Activated CD4-positive, alpha-beta T cell treated with anti-CD3 and anti-CD28 coated beads, Interleukin-2, amount 10 ng/mL, durations not matched to agents 7 days and 5 days (primary cell): ENCODE measurements around the gene TIGD2. TPM values are rescaled to one million over a fixed set of nuclear protein-coding genes. Genes with fewer than 3 reads are reported as not detected.

Source experiments
- CTCF ChIA-PET: fragments of 350-600 bp; sonication (Branson Sonifier 250); formaldehyde crosslinking; loops from one replicate; lab custom pipeline; 2021; ENCODE audit warnings: antibody characterized with exemption; lab: Charles Lee
- POLR2A ChIA-PET: fragments of 350-600 bp; sonication (Branson Sonifier 250); formaldehyde crosslinking; loops from one replicate; lab custom pipeline; 2021; ENCODE audit warnings: antibody characterized with exemption; lab: Charles Lee
- DNase-seq: peaks from one replicate; pipeline ENCODE4 v3.0.0-alpha.2; 2020
- H3K27ac Mint-ChIP-seq: one replicate; pipeline ENCODE4 v1.8.0; 2021; ENCODE audit warnings: mild to moderate bottlenecking, moderate library complexity, mixed read lengths
- H3K27me3 Mint-ChIP-seq: one replicate; pipeline ENCODE4 v1.8.0; 2021; ENCODE audit warnings: mixed read lengths
- H3K36me3 Mint-ChIP-seq: one replicate; pipeline ENCODE4 v1.8.0; 2021; ENCODE audit warnings: low read depth, mixed read lengths
- H3K4me1 Mint-ChIP-seq: one replicate; pipeline ENCODE4 v1.8.0; 2021; ENCODE audit warnings: mixed read lengths
- H3K4me3 Mint-ChIP-seq: one replicate; pipeline ENCODE4 v1.8.0; 2021; ENCODE audit warnings: mild to moderate bottlenecking, moderate library complexity, mixed read lengths
- H3K9me3 Mint-ChIP-seq: one replicate; pipeline ENCODE4 v1.8.0; 2021; ENCODE audit warnings: mixed read lengths
- total RNA-seq, 2 experiments: library from RNA; stranded (reverse); gene quantifications; one replicate each; pipeline ENCODE4 v1.2.3, GENCODE V29; 2021

Gene TIGD2
- total RNA-seq, 2 experiments from 2014 or later, result 5.9 to 6.4 TPM

GRCh38 chr4:89101256-89102161, 9.8 kb upstream of the TIGD2 start:
- H3K4me1 Mint-ChIP-seq, result peaks cover 9% of the 10 kb centered on the region
- ChIA-PET CTCF (no interaction called here), POLR2A (no interaction called here)
- H3K27ac Mint-ChIP-seq, result no peak overlapping the region
- H3K9me3 Mint-ChIP-seq, result no peaks in the 10 kb centered on the region
- no peaks in the 10 kb centered on the region for H3K27me3 Mint-ChIP-seq
- no peaks in the 10 kb centered on the region for H3K36me3 Mint-ChIP-seq
- no peak for DNase-seq
- no peak overlapping the region for H3K4me3 Mint-ChIP-seq

GRCh38 chr4:89105726-89106125, 5.6 kb upstream of the TIGD2 start:
- Mint-ChIP-seq H3K4me1 (peaks cover 10% of the 10 kb centered on the region), H3K27me3 (peaks cover 20% of the 10 kb centered on the region), H3K9me3 (peaks cover 7% of the 10 kb centered on the region), H3K4me3 (no peak overlapping the region), H3K36me3 (no peaks in the 10 kb centered on the region), H3K27ac (no peak overlapping the region)
- ChIA-PET POLR2A (no interaction called here), CTCF (no interaction called here)
- no peak for DNase-seq

GRCh38 chr4:89108091-89108490, 3.2 kb upstream of the TIGD2 start:
- Mint-ChIP-seq H3K4me1 (peaks cover 22% of the 10 kb centered on the region), H3K4me3 (no peak overlapping the region), H3K36me3 (peaks cover 7% of the 10 kb centered on the region), H3K9me3 (peaks cover 7% of the 10 kb centered on the region), H3K27me3 (peaks cover 23% of the 10 kb centered on the region), H3K27ac (no peak overlapping the region)
- ChIA-PET POLR2A (no interaction called here), CTCF (interaction anchor here (0.9 kb wide), 1 partner anchor 84 kb away, joined by 3 read pairs; no protein-coding TSS in a partner anchor)
- no peak for DNase-seq

- Mint-ChIP-seq H3K9me3 (peaks cover 7% of the 10 kb centered on the region), H3K36me3 (peaks cover 9% of the 10 kb centered on the region), H3K4me3 (peak overlapping the region; percentile 81), H3K4me1 (peaks cover 22% of the 10 kb centered on the region), H3K27ac (peak overlapping the region; percentile 64), H3K27me3 (peaks cover 23% of the 10 kb centered on the region)
- DNase-seq, result no peak
- ChIA-PET POLR2A (no interaction called here), CTCF (interaction anchor here (0.6 kb wide), 1 partner anchor 504 kb away, joined by 3 read pairs; no protein-coding TSS in a partner anchor)
Measured at GRCh38 chr4:89109841-89110540, 1.3 kb upstream of the TIGD2 start.

GRCh38 chr4:89110541-89110985, 770 bp upstream of the TIGD2 start:
- Mint-ChIP-seq H3K27me3 (peaks cover 23% of the 10 kb centered on the region), H3K4me3 (peak overlapping the region; percentile 81), H3K9me3 (peaks cover 7% of the 10 kb centered on the region), H3K4me1 (peaks cover 22% of the 10 kb centered on the region), H3K36me3 (peaks cover 9% of the 10 kb centered on the region), H3K27ac (peak overlapping the region; percentile 64)
- POLR2A ChIA-PET, result no interaction called here
- DNase-seq, result no peak
- CTCF ChIA-PET, result interaction anchor here (0.6 kb wide), 1 partner anchor 505 kb away, joined by 3 read pairs; no protein-coding TSS in a partner anchor

- H3K9me3 Mint-ChIP-seq, result peaks cover 7% of the 10 kb centered on the region
Measured at GRCh38 chr4:89111833-89112563, 665 bp downstream of the TIGD2 start.

GRCh38 chr4:89113415-89113814, 2.1 kb downstream of the TIGD2 start:
- peaks cover 9% of the 10 kb centered on the region for H3K36me3 Mint-ChIP-seq

More at GRCh38 chr4:89111833-89112563, 665 bp downstream of the TIGD2 start:
- H3K36me3 Mint-ChIP-seq, result peaks cover 9% of the 10 kb centered on the region
- H3K27me3 Mint-ChIP-seq, result peaks cover 23% of the 10 kb centered on the region
- H3K4me3 Mint-ChIP-seq, result peak overlapping the region; percentile 81
- no peak for DNase-seq
- ChIA-PET POLR2A (no interaction called here), CTCF (interaction anchor here (0.6 to 0.7 kb wide), 3 partner anchors 9 to 656 kb away, joined by 3 read pairs; no protein-coding TSS in a partner anchor)
- H3K27ac Mint-ChIP-seq, result peak overlapping the region; percentile 87
- peaks cover 22% of the 10 kb centered on the region for H3K4me1 Mint-ChIP-seq

DNA sequence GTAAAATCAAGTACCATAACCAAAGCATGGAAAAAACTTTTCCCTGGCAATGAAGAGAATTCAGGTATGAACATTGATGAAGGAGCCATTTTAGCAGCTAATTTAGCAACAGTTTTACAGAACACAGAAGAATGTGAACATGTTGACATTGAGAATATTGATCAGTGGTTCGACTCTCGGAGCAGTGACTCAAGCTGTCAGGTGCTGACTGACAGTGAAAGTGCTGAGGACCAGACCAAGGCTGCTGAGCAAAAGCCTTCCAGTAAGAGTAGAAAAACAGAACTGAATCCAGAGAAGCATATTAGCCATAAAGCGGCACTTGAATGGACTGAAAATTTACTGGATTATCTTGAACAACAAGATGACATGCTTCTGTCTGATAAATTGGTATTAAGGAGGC, 2.8 kb downstream of the TIGD2 start:
- H3K27ac Mint-ChIP-seq, result no peak overlapping the region
- no peak for DNase-seq
- H3K4me3 Mint-ChIP-seq, result no peak overlapping the region
- H3K36me3 Mint-ChIP-seq, result peaks cover 9% of the 10 kb centered on the region
- no peaks in the 10 kb centered on the region for H3K9me3 Mint-ChIP-seq
- peaks cover 17% of the 10 kb centered on the region for H3K27me3 Mint-ChIP-seq
- ChIA-PET CTCF (no interaction called here), POLR2A (no interaction called here)
- H3K4me1 Mint-ChIP-seq, result peaks cover 22% of the 10 kb centered on the region

More at GRCh38 chr4:89113415-89113814, 2.1 kb downstream of the TIGD2 start:
- Mint-ChIP-seq H3K27ac (no peak overlapping the region), H3K27me3 (peaks cover 20% of the 10 kb centered on the region), H3K4me3 (no peak overlapping the region), H3K9me3 (no peaks in the 10 kb centered on the region), H3K4me1 (peaks cover 22% of the 10 kb centered on the region)
- DNase-seq, result no peak
- ChIA-PET CTCF (no interaction called here), POLR2A (no interaction called here)

DNA sequence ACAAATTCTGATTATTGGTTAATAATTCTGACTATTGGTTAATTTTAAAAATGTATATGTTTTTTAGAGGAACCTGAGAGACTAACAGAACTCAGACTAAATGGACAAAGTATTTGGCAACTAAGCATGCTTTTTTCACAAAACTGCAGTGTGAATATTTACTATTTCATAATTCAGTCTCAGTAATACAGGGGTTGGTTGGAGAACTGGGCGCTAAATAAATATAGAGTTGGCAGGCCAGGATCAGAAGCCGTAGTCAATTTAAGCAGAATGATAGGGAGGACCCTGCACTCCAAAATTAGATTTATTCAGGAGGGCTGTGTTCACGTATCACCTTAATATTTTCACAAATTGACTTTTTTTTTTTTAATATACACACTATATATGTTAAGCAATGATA, 5.8 kb downstream of the TIGD2 start:
- no peaks in the 10 kb centered on the region for H3K9me3 Mint-ChIP-seq
- no peaks in the 10 kb centered on the region for H3K27me3 Mint-ChIP-seq
- H3K4me3 Mint-ChIP-seq, result no peak overlapping the region
- no peak overlapping the region for H3K27ac Mint-ChIP-seq
- ChIA-PET CTCF (no interaction called here), POLR2A (no interaction called here)
- DNase-seq, result no peak
- peaks cover 8% of the 10 kb centered on the region for H3K4me1 Mint-ChIP-seq
- peaks cover 9% of the 10 kb centered on the region for H3K36me3 Mint-ChIP-seq

DNA sequence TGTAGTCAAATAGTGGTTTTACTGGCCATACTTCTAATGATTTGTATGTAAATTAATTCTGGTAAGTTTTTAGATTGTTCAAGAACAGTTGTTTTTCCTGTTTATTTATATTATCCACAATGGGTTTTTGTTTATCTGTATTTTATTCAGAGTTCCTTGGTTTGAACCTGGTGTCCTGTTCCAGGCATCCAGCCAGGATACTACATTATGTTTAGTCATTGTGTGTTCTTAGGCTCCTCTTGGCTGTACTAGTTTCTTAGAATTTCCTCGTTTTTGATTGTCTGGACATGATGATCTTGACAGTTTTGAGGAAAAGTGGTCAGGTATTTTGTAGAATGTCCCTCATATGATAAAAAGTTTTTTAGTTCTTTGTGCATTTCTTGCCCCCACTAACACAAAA, 7.8 kb downstream of the TIGD2 start:
- Mint-ChIP-seq H3K4me1 (no peaks in the 10 kb centered on the region), H3K36me3 (no peaks in the 10 kb centered on the region), H3K27me3 (no peaks in the 10 kb centered on the region), H3K4me3 (no peak overlapping the region), H3K9me3 (no peaks in the 10 kb centered on the region), H3K27ac (no peak overlapping the region)
- no peak for DNase-seq
- ChIA-PET CTCF (no interaction called here), POLR2A (no interaction called here)

- H3K9me3 Mint-ChIP-seq, result no peaks in the 10 kb centered on the region
- no peak overlapping the region for H3K4me3 Mint-ChIP-seq
- POLR2A ChIA-PET, result no interaction called here
- CTCF ChIA-PET, result no interaction called here
- no peaks in the 10 kb centered on the region for H3K36me3 Mint-ChIP-seq
- no peak for DNase-seq
- H3K4me1 Mint-ChIP-seq, result peaks cover 4% of the 10 kb centered on the region
- H3K27me3 Mint-ChIP-seq, result no peaks in the 10 kb centered on the region
- no peak overlapping the region for H3K27ac Mint-ChIP-seq
Measured at GRCh38 chr4:89119836-89120235, 8.5 kb downstream of the TIGD2 start.

- H3K4me1 Mint-ChIP-seq, result peaks cover 15% of the 10 kb centered on the region
- ChIA-PET CTCF (no interaction called here), POLR2A (no interaction called here)
- no peak for DNase-seq
- H3K36me3 Mint-ChIP-seq, result no peaks in the 10 kb centered on the region
- no peak overlapping the region for H3K27ac Mint-ChIP-seq
- H3K4me3 Mint-ChIP-seq, result no peak overlapping the region
- no peaks in the 10 kb centered on the region for H3K27me3 Mint-ChIP-seq
- H3K9me3 Mint-ChIP-seq, result no peaks in the 10 kb centered on the region
Measured at GRCh38 chr4:89121387-89122068, 10.2 kb downstream of the TIGD2 start.
